Activated CD8-positive, alpha-beta T cell treated with anti-CD3 and anti-CD28 coated beads for 36 hours (primary cell): ENCODE measurements around the gene RPL29. TPM values are rescaled to one million over a fixed set of nuclear protein-coding genes. Genes with fewer than 3 reads are reported as not detected.
"Not testable (repeated sequence)": the region's sequence is repeated elsewhere in the genome, so short reads cannot be mapped to it uniquely, and the experiment has no call there.

Experiments
- ATAC-seq: fragments of 200-7000 bp; cut with Tn5 transposase; one replicate; pipeline ENCODE4 v1.10.0; 2021; ENCODE audit warnings: mild to moderate bottlenecking, moderate library complexity
- CTCF ChIA-PET: fragments of 350-600 bp; sonication (Branson Sonifier 250); formaldehyde crosslinking; loops from one replicate; lab custom pipeline; 2021; ENCODE audit warnings: antibody characterized with exemption; lab: Charles Lee
- POLR2A ChIA-PET: fragments of 350-600 bp; sonication (Branson Sonifier 250); formaldehyde crosslinking; loops from one replicate; lab custom pipeline; 2021; ENCODE audit warnings: antibody characterized with exemption; lab: Charles Lee
- DNase-seq: peaks from one replicate; pipeline ENCODE4 v3.0.0-alpha.2; 2020
- H3K27ac Mint-ChIP-seq: one replicate; pipeline ENCODE4 v1.8.0; 2021; ENCODE audit warnings: mild to moderate bottlenecking, mixed read lengths
- H3K27me3 Mint-ChIP-seq: one replicate; pipeline ENCODE4 v1.8.0; 2021; ENCODE audit warnings: mixed read lengths
- H3K36me3 Mint-ChIP-seq: one replicate; pipeline ENCODE4 v1.8.0; 2021; ENCODE audit warnings: low read depth, mixed read lengths
- H3K4me1 Mint-ChIP-seq: one replicate; pipeline ENCODE4 v1.8.0; 2021; ENCODE audit warnings: low read depth, mixed read lengths
- H3K4me3 Mint-ChIP-seq: one replicate; pipeline ENCODE4 v1.8.0; 2021; ENCODE audit warnings: mild to moderate bottlenecking, moderate library complexity, mixed read lengths
- H3K9me3 Mint-ChIP-seq: one replicate; pipeline ENCODE4 v1.8.0; 2021; ENCODE audit warnings: mixed read lengths
- CTCF ChIP-seq: fragments of 200-600 bp; IDR thresholded peaks from one replicate; pipeline ENCODE4 v1.8.0; 2022; ENCODE audit warnings: antibody characterized with exemption, mild to moderate bottlenecking
- intact Hi-C: fragments of 100-400 bp; cut with micrococcal nuclease; formaldehyde crosslinking; loops from one replicate; pipeline ENCODE4 v1.10.0; 2022
- total RNA-seq, 2 experiments: library from RNA; stranded (reverse); gene quantifications; one replicate each; pipeline ENCODE4 v1.2.3, GENCODE V29; 2021

The RPL29 gene
- total RNA-seq, 2 experiments from 2014 or later, result 2,039 to 2,045 TPM

- Mint-ChIP-seq H3K27ac (peak overlapping the region; percentile 86), H3K36me3 (peaks cover 45% of the 10 kb centered on the region), H3K27me3 (no peaks in the 10 kb centered on the region), H3K4me3 (peak overlapping the region; percentile 99), H3K4me1 (peaks cover 33% of the 10 kb centered on the region), H3K9me3 (no peaks in the 10 kb centered on the region)
- CTCF ChIA-PET, result interaction anchor here (1.4 to 2.6 kb wide), 7 partner anchors 9 to 163 kb away, joined by 3 to 21 read pairs (median 6); partner anchors contain the start of genes ABHD14A, ABHD14B, ACY1 and DUSP7
- no peak for TF ChIP-seq CTCF
- no peak for DNase-seq
- ATAC-seq, result no peak
- POLR2A ChIA-PET, result interaction anchor here (0.6 to 7.1 kb wide), 24 partner anchors 12 to 489 kb away, joined by 3 to 267 read pairs (median 4); partner anchors contain the start of genes ABHD14A, ABHD14B, ACY1 and DUSP7
- intact Hi-C loops, result no loop called here
Observed at GRCh38 chr3:51992017-51992682, 3.5 kb downstream of the RPL29 start.

- H3K36me3 Mint-ChIP-seq, result peaks cover 42% of the 10 kb centered on the region
- DNase-seq, H3K27ac Mint-ChIP-seq, H3K27me3 Mint-ChIP-seq, ATAC-seq, intact Hi-C loops, H3K9me3 Mint-ChIP-seq, H3K4me3 Mint-ChIP-seq: not testable (repeated sequence)
- ChIA-PET CTCF (interaction anchor here (0.7 to 2.6 kb wide), 3 partner anchors 7 to 321 kb away, joined by 3 to 21 read pairs (median 4); partner anchors contain the start of gene ACY1), POLR2A (interaction anchor here (1.5 to 7.1 kb wide), 4 partner anchors 10 to 277 kb away, joined by 3 to 267 read pairs (median 16); partner anchors contain the start of genes ABHD14A, ABHD14B, ACY1 and DUSP7)
- H3K4me1 Mint-ChIP-seq, result peaks cover 26% of the 10 kb centered on the region
Observed at GRCh38 chr3:51990501-51990971, 5.2 kb downstream of the RPL29 start.

DNA sequence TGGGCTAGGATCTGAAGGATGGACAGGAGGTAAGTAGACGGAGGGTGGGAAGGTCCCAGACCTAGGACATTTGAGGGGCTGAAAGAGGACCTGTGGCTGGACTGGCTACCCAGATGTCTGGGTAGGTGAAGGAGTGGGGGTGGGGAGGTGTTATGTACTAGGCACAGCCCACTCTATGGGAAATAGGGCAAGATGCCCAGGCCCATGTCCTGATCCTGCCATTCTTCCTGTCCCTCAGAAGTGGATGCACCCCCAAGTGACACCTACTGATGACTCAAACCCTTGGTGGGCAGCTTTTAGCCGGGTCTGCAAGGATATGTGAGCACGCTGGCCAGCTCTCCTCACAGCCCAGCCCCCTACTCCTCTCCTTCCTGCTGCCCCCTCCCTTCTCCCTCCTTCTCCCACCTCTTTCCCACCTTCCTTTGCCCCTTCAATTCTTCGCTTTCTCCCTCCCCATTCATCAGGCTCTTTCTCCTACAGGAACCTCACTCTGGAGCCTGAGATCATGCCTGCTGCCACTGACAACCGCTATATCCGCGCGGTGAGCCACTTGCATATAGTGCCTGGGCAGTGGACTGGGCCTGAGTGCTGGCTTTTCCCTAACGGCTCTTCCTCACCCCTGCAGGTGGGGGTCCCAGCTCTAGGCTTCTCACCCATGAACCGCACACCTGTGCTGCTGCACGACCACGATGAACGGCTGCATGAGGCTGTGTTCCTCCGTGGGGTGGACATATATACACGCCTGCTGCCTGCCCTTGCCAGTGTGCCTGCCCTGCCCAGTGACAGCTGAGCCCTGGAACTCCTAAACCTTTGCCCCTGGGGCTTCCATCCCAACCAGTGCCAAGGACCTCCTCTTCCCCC lies 7.2 kb downstream of the RPL29 start:
- H3K4me1 Mint-ChIP-seq, result peaks cover 27% of the 10 kb centered on the region
- CTCF ChIA-PET, result no interaction called here
- H3K27me3 Mint-ChIP-seq, result no peaks in the 10 kb centered on the region
- H3K36me3 Mint-ChIP-seq, result peaks cover 22% of the 10 kb centered on the region
- H3K4me3 Mint-ChIP-seq, result no peak overlapping the region
- ATAC-seq, result no peak
- peak overlapping the region; percentile 36 for H3K27ac Mint-ChIP-seq
- no peak for DNase-seq
- intact Hi-C loops, result no loop called here
- H3K9me3 Mint-ChIP-seq, result no peaks in the 10 kb centered on the region
- POLR2A ChIA-PET, result no interaction called here
- no peak for TF ChIP-seq CTCF

DNA sequence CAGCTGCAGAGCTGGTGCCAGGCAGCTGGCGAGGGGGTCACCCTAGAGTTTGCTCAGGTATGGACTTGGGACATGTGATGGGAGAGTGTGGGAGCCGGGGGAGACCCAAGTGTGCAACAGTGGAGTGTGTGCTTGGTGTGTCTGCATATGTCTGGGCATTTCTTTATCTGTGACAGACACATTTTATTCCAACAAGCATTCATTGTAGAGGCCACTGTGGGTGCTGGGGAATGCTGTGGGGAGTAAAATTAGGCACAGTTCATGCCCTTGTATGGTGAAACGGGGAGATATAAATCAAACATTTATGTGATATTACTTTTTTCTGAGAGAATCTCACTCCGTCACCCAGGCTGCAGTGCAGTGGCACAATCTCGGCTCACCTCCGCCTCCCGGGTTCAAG lies 8.1 kb downstream of the RPL29 start:
- intact Hi-C loops, result no loop called here
- POLR2A ChIA-PET, result interaction anchor here (14.5 kb wide), 1 partner anchor 6 kb away, joined by 267 read pairs; the partner anchor contains the start of gene RPL29
- no peak for DNase-seq
- peak overlapping the region; percentile 17 for H3K27ac Mint-ChIP-seq
- no peaks in the 10 kb centered on the region for H3K27me3 Mint-ChIP-seq
- TF ChIP-seq CTCF, result no peak
- no peak for ATAC-seq
- H3K9me3 Mint-ChIP-seq, result no peaks in the 10 kb centered on the region
- H3K4me1 Mint-ChIP-seq, result peaks cover 22% of the 10 kb centered on the region
- H3K36me3 Mint-ChIP-seq, result peaks cover 17% of the 10 kb centered on the region
- no peak overlapping the region for H3K4me3 Mint-ChIP-seq
- CTCF ChIA-PET, result interaction anchor here (1.3 kb wide), 1 partner anchor 14 kb away, joined by 4 read pairs; the partner anchor contains the start of gene ABHD14B
